HG02870 (cell line): Measurements from ENCODE around the gene EID1.
"Not testable (repeated sequence)": the region's sequence is repeated elsewhere in the genome, so short reads cannot be mapped to it uniquely, and the experiment has no call there.

Experiments
- ATAC-seq: cut with Tn5 transposase; IDR thresholded peaks from one replicate; pipeline ENCODE4 v1.9.1; 2021; ENCODE audit warnings: mild to moderate bottlenecking, moderate library complexity; ENCODE audit not compliant: unreplicated experiment

The EID1 gene

DNA sequence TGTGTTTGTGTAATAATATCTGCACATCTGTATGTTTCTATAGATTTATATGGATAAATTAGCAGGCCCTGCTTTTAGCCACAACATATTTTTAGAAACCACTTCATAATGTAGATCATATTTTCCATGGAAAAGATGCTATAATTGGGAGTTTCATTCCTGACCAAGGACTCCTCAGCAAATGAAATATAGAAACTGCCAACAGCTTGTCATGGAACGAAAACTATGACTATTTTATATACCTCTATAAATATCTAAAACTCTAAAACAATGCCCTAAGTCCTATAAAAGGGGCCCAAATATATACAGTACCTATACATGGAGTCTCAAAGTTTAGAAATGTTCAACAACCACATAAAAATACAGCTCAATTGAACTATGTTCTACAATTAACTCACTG is 27.9 kb downstream of the EID1 start:
- no peak for ATAC-seq

DNA sequence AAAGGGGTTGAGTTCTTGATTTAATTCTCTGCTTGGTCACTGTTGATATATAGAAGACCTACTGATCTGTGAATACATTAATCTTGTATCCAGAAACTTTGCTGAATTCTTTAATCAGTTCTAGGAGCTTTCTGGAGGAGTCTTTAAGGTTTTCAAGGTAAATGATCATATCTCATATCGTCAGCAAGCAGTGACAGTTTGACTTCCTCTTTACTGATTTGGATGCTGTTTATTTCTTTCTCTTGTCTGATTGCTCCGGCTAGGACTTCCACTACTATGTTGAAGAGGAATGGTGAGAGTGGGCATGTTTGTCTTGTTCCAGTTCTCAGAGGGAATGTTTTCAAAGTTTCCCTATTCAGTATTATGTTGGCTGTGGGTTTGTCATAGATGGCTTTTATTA is 31.4 kb downstream of the EID1 start:
- ATAC-seq: not testable (repeated sequence)

- not testable (repeated sequence) for ATAC-seq
Measured at GRCh38 chr15:48910554-48910953, 32.6 kb downstream of the EID1 start.

DNA sequence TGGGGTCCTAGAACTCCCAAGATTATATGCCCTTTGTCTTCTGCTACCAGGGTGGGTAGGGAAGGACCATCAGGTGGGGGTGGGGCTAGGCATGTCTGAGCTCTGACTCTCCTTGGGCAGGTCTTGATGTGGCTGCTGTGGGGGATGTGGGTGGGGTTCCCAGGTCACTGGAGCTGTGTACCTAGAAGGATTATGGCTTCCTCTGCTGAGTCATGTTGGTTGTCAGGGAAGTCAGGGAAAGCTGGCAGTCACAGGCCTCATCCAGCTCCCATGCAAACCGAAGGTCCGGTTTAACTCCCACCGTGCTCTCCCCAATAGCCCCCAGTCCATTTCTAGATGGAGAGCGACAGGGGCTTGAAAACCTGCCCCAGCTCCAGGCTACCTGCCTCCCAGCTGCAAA is 35.2 kb downstream of the EID1 start:
- no peak for ATAC-seq

DNA sequence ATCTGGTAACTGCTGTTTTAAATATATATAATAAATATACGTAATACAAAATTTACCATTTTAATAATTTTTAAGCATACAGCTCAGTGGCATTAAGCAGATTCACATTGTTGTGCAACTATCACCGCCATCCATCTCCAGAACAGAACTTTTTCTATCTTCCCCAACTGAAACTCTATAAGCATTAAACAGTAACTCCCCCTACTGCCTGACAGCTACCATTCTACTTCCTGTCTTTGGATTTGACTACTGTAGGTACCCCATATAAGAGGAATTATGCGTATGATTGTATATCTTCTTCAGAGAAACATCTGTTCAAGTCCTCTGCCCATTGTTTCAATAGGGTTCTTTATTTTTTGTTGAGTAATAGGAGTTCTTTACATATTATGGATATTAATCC is 36.8 kb downstream of the EID1 start:
- ATAC-seq: no peak

DNA sequence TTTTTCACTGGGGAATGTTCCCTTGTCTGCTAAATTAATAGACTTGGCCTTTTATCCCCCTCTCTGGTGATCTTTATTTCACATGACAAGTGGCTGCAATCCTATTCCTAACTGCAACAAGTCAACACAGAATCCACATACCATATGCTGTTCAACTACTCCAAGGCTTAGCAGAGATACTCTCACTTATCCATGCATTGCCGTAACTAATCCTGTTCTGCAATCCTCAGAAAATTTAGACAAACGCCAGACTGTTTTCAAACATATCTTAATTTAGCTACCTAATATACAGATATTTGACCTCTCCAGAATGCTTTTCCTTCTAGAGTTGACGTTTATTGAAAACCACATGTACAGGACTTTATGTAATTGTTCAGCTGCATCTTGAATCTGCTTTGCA is 37.9 kb downstream of the EID1 start:
- no peak for ATAC-seq

DNA sequence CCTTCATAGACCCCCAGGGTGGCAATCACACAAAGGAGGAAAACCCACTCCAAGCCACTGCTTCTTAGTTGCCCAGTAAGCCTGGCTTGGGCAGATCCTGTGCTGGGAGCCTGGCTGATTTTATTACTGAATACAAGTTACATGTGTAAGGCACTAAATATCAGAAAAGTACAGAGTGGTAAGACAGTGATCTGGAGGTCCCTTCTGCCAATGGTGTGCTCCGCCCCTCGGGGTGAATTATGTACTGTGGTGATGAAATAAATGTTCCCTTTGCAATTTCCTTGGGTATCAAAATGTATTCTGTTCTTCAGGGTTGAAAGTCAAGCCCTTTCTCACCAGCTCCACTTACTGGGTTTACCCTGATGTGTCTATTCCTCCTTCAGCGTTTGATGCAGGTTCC is 38.8 kb downstream of the EID1 start:
- no peak for ATAC-seq

GRCh38 chr15:48922046-48922445 is 44.1 kb downstream of the EID1 start:
- ATAC-seq: no peak

DNA sequence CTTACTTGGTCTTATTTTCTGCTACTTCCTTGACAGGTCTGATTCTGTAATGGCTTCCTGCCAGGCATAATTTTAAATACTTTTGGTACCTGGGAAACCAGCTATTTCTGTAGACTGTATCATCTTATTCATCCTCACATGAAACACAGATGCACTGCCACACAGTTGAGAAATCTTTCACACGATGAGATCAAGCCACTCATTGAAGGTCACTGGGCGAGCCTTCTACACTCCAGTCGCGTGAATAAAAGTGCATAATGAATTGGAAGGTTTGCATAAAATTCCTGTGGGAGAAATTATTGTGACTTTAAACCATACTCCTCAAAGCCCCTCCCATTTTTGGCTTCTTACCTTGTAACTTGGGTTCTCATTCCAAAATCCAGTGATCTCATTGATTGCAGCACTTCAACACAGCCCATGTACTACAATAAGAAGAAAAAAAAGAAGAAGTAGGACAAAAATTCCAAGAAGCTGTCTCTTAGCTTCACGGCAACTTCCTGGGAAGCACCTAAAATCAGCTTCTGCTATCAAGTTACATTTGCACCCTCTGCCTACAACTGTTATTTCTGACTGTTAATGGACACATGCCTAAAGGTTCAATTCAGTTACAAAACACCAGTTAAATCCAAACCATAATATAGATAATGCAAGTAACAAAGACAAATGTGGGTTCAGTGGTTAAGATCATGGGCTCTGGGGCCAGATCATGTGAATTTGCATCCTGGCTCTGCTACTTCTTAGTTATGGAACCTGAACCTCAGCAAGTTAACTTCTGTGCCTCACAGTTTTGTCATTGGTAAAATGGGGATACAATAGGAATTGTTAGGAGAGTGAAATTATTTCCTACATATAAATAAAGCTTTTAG is 46.8 kb downstream of the EID1 start:
- ATAC-seq: no peak

DNA sequence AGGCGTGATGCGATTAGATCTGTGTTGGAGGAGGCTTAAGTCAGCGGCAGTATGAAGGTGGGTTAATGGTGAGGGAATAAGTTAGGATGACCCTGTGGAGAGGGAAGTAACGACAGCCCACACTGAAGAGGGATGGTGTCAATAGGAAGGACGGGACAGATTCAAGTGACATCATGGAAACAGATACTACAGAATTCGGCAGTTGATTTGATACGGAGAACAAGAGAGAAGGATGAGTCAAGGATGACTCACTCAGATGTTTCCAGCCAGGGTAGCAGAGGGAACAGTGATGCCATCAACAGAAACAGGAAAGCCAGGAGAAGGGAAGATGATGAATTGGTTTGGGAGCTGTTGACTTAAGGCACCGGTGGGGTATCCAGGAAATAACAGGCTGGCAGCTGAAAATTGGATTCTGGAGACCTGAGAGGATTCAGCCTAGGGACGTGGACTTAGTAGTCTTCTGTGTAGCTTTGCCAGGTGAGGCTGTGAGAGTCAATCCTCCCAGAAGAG is 47.8 kb downstream of the EID1 start:
- ATAC-seq: no peak

DNA sequence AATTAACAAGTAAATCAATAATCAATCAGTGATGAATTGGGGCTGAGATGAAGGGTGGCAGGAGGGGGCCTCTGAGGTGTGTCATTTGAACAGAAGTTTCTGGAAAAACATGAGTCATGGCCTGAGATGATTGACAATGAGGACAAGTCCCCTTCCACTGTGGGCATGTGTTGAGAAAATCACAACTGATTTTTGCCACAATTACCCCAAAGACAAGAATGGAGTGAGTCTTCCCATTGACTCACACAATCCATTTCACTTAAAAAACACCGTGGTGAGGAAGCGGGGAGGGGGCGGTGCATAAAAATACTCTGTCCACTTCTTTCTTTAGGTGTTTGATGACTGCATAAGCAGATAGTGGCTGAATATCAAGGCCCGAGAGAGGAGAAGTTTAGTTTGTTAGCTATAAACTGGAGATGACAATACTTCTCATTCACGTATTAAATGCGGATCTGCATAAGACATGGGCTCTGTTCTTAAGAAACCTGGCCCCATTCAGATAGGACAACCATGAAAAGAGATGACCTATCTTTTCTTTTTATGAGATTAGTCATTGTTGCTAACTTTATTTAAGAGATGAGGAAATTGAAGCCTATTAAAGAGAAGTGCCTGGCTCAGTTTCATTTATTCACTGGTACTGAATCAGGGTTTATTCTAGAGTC is 51.1 kb downstream of the EID1 start:
- ATAC-seq: no peak

DNA sequence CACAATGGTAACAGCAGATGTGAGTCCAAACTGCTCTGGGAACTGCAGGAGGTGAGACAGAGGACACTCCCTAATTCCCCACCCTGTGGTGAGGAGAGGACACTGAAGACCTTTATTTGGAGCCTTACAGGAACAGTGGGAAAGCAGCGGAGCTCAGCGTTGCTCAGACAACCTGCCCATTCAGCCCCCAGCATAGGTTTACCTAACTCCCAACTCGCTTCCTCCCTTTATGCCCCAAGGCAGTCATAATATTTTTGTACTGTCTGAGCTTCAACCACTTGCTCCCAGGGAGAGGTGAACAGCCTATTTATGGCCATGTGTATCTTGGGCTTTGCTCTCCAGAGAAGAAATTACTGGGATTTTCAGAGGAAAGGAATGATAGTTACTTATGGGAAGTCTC is 51.7 kb downstream of the EID1 start:
- ATAC-seq: no peak
